NCI-H446 treated with DMSO at 0.1 percent for 48 hours (cell line): ENCODE results near the gene ENGASE.

Source experiments
- DNase-seq: peaks from one replicate; lab custom pipeline; 2025; lab: John Stamatoyannopoulos, UW

Gene ENGASE

DNA sequence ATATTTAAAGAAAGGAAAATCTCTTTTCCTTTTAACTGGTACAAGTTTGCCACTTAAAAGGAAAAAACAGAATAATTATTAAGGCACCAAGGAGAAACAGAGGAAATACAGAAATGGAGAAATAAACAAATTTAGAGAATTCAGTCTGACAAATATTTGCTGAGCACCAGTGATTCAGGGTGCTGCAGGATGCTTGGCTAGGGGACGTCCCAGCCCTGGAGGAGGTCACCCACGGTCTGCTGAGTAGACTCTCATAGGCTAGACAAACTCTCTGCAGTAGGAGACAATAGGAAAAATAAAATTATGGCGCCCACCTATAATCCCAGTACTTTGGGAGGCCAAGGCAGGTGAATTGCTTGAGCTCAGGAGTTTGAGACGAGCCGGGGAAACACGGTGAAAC is 34.7 kb upstream of the ENGASE start:
- no peak for DNase-seq

DNA sequence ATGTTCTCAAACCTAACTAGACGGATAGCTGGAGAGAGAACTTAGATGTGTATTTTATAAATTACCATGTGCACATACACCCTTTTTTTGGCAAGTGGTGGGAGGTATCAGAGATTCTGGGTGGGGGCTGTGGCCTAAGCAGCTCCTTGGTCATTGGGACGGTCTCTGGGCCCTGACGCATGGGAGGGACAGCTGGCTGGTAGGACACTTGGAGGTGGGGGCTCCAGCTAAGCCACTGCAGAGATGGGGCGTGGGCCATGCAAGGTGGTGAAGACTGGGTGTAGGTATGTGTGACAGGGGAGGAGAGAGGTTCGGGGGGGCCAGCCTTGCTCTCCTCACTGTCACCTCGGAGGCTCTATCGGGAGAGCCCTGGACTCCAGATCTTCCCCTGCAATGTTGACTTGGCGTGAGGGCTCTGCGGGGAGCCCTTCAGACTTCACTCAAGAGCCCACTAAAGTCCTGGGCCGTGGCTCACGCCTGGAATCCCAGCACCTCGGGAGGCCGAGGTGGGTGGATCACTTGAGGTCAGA is 33.5 kb upstream of the ENGASE start:
- DNase-seq = no peak

DNA sequence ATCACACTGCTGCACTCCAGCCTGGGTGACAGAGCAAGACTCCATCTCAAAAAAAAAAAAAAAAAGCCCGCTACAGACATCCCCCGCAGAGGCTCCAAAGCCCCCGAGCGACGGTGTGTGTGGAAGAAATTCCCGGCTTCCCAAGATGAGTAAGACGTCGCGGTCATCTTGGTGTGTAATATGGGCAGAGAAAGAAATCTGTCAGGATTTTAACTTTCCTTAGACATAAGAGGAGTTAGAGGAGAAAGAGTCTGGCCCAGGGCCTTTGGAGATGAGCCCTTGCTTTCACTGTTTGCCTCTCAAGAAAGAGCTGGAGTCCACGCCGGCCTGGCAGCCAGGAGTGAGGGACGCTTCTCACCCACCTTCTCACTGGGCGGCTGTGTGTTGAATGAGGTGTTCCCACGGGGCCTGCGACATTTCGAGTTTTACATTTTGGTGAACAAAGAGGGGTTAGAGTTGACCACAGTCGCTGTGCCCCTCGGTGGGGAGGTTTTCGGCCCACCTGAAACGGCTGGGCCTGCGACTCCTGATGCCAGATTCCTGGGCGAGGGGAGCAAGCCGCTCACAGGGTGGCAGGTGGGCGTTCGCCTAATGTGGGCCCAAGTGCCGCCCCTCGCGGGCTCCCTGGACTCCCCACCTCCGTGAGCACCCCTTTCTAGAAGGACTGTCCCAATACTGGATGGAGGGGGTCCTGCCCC is 32.8 kb upstream of the ENGASE start:
- no peak for DNase-seq

DNA sequence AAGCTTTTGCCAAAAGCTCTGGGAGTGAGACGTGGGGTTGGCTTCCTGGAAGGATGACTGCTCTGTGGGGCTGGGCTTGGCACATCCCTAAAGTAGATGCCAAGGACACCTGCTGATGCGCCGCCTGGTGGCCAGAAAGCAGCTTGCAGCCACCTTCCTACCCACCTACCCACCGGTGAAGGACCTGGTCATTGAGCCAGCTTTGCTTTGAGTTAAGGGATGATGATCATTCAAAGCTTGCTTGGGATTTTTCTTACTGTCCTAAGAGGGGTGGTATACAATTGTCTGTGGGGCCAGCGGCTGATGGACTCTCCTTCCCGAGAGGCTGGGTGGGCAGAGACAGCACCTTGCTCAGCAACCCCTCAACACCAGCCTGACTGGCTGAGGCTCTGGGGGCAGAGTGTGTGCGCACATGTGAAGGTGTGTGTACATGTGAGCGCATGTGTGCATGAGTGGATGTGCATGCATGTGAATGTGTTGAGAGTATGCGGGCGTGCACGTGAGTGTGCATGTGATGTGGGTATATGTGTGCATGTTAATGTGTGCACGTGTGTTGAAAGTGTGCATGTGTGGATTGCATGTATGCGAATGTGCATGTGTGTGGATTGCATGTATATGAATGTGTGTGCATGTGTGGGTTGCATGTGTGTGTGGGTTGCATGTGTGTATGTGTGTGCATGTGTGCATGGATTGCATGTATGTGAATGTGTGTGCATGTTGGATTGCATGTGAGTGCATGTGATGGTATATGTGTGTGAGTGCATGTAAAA is 32.0 kb upstream of the ENGASE start:
- no peak for DNase-seq

DNA sequence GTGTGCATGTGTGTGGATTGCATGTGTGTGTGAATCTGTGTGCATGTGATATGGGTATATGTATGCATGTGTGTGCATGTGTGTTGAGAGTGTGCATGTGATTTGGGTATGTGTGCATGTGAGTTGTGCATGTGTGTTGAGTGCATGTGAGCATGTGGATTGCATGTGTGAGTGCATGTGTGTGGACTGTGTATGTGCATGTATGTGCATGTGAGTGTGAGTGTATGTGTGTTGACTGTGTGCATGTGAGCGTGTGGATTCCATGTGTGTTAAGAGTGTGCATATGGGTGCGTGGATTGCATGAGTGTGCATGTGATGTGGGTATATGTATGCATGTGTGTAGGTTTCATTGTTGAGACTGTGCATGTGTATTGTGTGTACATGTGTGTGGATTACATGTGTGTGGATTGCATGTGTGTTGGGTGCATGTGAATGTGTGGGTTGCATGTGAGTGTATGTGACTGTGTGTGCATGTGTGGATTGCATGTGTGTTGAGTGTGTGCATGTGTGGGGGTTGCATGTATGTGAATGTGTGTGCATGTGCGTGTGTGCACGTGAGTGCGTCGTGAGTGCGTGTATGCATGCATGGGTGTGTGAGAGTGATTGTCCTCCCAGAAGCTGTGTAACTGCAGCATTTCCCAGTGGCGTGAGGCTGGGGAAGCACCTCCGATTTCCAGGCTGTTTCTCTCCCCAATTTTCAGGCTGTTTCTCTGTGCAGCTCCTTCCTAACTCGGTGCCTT is 31.3 kb upstream of the ENGASE start:
- no peak for DNase-seq

DNA sequence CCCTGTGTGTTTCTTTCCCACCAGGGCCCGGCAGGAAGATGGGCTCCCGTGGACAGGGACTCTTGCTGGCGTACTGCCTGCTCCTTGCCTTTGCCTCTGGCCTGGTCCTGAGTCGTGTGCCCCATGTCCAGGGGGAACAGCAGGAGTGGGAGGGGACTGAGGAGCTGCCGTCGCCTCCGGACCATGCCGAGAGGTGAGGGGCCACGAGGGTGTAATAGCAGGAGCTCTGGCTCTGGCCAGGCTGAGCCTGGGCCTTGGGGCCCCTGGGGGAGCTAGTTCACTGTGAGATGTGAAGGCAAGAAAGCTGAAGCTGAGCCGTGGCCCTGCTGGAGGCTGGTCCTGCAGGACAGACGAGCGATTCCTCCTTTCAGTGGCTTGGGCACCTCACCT is 30.7 kb upstream of the ENGASE start:
- no peak for DNase-seq

DNA sequence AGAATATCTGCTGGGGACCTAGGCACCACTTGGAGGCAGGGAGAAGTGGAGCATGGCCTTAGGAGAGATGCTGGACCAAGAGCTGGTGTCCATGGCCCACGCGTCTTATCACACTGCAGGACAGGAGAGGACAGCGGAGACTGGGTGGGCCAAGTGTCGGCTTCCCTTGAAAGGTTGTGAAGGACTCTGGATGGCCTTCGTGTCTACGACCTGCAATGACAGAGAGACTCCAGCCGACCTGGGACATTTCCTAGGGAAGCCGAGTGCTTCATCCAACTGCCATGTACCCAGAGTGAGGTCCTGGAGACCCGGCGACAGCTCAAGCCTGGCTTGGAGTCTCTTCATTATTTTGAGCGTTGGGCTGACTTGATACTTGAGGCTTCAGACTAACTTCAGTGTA is 30.2 kb upstream of the ENGASE start:
- DNase-seq = no peak

DNA sequence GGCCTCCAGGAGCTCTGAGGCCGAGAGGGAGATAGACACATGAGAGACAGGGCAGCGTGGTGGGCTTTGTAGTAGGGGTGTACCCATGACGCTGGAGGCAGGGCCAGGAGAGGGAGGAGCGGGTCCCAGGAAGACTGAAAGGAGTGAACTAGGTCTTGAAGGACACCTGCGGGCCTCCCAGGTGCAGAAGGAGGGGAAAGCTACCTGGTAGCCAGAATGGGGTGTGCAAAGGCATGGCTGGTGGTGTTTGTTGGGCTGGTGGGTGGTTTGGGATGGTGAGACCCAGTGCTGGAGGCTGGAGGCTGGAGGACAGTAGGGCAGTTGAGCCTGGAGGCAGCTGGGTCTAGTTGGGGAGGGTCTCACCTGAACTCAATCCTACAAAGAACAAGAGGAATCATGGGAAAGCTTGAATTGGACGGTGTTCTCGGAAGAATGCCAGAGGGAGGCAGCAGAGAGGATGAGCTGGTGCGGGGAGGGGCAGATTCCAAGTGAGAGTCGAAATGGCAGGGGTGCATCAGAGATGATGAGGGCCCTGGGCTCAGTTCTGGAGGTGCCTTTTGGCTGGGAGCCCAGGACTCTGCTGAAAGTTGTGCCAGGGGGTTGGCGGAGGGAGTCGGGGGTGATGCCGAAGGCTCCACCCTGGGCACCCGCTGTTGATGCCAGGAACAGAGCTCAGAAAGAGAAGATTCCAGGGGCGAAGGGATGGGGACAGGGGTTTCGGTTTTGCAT is 29.5 kb upstream of the ENGASE start:
- no peak for DNase-seq

DNA sequence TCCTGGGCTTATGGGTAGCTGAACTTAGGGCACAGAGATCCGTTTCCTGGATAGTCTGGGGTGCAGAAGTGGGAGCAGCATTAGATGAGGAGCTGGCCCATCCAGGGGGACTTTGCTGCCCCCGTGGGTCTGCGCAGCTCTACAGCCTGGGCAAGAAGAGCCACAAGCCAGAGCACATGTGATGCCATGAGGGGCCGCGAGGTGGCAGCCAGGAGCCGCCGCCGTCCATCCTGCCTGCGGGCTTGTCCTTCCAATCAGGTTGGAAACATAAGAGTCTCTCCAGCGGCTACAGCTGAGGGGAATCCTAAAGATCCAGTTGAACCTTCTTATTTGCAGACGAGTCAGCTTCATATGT is 28.8 kb upstream of the ENGASE start:
- peak; percentile 70 for DNase-seq

DNA sequence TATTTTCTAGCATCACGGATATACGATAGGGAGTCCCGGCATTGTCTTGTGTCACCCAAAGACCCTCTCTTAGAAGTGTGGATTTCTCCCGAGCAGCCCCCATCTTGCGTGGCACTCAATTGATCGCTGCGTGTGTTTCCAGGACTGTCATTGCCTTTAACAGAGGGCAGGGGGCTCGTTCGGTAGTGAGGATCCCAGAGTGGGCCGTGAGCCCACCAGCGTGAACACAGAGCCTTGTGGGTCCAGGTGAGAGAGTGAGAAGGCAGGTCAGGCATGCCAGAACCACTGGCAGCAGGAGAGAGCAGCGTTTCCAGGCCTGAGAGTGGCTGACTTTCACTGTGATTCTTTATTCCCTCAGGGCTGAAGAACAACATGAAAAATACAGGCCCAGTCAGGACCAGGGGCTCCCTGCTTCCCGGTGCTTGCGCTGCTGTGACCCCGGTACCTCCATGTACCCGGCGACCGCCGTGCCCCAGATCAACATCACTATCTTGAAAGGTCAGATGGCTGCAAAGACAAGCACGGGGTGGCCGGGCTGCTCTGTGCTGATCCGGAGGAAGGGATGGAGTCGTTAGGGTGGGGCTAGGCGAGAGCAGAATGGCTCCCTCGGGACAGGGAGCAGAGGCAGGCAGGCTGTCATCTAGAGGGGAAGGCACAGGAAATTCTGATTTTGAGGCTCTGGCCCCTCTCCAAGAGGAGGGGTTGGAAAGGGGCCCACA is 28.3 kb upstream of the ENGASE start:
- no peak for DNase-seq

DNA sequence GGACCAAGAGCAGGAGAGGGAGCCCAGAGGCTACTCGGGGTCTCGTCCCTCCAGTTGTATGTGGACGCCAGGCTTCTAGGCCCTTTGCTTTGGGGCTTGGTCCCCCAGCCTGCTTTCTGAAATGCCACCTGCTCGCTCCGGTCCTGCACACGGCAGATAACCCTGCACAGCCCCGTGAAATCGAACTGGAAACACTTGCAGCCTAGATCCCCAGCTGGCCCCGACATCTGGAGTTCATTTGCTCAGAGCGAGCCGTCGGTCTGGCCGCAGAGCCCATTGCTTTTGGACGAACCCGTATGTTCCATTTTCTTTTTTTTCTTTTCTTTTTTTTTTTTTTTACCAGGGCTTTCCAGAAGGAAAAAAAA is 27.7 kb upstream of the ENGASE start:
- no peak for DNase-seq

DNA sequence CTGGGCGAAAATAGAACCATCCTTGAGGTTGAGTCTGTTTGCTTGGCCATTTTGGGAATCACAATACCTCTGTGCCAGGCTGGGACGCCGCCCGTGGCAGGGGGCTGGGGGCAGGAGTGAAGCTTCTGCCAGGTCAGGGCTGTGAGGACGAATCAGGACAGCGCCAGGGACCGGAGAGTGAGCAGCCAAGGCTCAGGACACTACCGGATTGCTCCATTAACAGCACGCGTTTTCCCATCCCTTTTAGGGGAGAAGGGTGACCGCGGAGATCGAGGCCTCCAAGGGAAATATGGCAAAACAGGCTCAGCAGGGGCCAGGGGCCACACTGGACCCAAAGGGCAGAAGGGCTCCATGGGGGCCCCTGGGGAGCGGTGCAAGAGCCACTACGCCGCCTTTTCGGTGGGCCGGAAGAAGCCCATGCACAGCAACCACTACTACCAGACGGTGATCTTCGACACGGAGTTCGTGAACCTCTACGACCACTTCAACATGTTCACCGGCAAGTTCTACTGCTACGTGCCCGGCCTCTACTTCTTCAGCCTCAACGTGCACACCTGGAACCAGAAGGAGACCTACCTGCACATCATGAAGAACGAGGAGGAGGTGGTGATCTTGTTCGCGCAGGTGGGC is 27.2 kb upstream of the ENGASE start:
- no peak for DNase-seq

DNA sequence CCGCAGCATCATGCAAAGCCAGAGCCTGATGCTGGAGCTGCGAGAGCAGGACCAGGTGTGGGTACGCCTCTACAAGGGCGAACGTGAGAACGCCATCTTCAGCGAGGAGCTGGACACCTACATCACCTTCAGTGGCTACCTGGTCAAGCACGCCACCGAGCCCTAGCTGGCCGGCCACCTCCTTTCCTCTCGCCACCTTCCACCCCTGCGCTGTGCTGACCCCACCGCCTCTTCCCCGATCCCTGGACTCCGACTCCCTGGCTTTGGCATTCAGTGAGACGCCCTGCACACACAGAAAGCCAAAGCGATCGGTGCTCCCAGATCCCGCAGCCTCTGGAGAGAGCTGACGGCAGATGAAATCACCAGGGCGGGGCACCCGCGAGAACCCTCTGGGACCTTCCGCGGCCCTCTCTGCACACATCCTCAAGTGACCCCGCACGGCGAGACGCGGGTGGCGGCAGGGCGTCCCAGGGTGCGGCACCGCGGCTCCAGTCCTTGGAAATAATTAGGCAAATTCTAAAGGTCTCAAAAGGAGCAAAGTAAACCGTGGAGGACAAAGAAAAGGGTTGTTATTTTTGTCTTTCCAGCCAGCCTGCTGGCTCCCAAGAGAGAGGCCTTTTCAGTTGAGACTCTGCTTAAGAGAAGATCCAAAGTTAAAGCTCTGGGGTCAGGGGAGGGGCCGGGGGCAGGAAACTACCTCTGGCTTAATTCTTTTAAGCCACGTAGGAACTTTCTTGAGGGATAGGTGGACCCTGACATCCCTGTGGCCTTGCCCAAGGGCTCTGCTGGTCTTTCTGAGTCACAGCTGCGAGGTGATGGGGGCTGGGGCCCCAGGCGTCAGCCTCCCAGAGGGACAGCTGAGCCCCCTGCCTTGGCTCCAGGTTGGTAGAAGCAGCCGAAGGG is 26.4 kb upstream of the ENGASE start:
- no peak for DNase-seq

DNA sequence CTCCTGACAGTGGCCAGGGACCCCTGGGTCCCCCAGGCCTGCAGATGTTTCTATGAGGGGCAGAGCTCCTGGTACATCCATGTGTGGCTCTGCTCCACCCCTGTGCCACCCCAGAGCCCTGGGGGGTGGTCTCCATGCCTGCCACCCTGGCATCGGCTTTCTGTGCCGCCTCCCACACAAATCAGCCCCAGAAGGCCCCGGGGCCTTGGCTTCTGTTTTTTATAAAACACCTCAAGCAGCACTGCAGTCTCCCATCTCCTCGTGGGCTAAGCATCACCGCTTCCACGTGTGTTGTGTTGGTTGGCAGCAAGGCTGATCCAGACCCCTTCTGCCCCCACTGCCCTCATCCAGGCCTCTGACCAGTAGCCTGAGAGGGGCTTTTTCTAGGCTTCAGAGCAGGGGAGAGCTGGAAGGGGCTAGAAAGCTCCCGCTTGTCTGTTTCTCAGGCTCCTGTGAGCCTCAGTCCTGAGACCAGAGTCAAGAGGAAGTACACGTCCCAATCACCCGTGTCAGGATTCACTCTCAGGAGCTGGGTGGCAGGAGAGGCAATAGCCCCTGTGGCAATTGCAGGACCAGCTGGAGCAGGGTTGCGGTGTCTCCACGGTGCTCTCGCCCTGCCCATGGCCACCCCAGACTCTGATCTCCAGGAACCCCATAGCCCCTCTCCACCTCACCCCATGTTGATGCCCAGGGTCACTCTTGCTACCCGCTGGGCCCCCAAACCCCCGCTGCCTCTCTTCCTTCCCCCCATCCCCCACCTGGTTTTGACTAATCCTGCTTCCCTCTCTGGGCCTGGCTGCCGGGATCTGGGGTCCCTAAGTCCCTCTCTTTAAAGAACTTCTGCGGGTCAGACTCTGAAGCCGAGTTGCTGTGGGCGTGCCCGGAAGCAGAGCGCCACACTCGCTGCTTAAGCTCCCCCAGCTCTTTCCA is 25.5 kb upstream of the ENGASE start:
- no peak for DNase-seq

DNA sequence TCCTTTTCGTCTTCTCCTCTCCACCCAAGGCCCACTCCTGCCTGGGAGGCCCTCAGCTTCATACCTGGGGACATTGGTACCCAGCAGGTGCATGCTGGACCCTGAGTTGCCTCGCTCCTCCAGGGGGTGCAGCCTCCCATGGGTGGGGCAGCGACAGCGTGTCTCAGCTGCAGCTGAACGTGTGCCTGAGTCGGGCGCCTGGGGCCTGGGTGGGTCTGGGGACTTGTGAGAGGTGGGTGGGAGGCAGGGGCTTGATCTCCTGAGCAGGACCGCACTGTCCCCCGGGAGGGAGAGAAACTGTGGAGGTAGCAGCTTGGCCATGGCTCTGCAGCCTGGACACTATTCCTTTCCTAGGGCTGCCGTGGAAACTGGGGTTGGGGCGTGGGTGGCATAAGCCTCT is 24.8 kb upstream of the ENGASE start:
- DNase-seq = no peak

DNA sequence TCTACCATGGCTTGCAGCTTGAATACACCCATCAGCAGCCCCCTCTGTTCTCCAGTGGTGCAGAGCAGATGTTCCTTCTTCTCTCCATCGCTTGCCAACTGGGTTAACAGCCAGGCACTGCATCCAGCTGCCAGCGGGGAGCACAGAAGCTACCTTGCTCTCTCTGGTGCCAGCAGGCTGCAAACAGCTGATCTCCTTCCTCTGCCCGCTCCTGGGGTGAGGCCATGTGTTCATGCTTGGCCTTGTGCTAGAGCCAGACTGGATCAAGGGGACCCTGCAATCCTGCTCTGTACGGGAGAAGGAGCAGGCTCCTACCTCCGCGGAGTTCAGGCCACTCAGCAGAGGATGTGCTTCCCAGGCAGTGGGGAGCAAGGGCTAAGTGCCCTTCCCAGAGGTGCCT is 24.1 kb upstream of the ENGASE start:
- peak; percentile 64 for DNase-seq

DNA sequence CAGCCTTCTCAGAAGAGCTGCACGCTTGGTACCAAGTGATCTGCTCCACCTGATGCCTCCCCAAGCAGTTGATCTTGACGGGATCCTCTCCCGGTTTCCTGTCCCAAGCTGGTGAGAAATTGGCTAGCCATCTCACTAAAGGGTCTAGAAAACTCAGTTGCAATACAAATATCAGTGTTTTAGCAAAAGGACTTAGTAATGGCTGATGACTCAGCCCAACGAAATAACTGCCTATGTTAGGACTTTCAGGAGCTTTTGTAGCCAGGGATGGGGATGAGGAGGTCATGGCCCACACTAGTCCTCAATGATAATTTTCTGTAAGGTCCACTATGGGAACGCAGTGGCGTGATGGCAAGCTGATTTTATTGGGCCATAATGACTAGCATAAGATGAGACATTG is 23.3 kb upstream of the ENGASE start:
- no peak for DNase-seq

DNA sequence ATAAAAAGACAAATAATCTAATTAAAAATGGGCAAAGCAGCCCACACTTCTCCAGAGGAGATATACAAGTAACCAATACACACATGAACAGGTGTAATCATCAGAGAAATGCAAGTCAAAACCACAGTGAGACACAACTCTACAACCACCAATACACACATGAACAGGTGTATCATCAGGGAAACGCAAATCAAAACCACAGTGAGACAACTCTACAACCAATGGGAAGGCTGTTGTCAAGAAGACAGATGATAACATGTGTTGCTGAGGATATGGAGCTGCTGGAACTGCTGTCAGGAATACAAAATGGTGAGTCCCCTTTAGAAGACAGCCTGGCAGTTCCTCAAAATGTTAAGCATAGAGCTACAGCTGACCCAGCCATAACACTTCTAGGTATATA is 22.5 kb upstream of the ENGASE start:
- DNase-seq = no peak
